ENCODE measurements around the gene PAPPA.

DNA sequence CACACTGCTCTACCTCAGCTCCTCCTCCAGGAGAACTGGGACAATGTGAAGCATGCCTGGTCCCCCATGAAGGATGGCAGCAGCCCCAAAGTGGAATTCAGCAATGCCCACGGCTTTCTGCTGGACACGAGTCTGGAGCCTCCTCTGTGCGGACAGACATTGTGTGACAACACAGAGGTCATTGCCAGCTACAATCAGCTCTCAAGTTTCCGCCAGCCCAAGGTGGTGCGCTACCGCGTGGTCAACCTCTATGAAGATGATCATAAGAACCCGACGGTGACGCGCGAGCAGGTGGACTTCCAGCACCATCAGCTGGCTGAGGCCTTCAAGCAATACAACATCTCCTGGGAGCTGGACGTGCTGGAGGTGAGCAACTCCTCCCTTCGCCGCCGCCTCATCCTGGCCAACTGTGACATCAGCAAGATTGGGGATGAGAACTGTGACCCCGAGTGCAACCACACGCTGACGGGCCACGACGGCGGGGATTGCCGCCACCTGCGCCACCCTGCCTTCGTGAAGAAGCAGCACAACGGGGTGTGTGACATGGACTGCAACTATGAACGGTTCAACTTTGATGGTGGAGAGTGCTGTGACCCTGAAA lies 34.1 kb downstream of the PAPPA start:
- TF ChIP-seq CTCF (conservative IDR thresholded peaks at IDR 0.05) (no peak), ZFX (IDR thresholded peaks at IDR 0.05) (no peak)
